Keratinocyte (primary cell): ENCODE data around the gene DYNLT2. TPM values are rescaled to one million over a fixed set of nuclear protein-coding genes. Genes with fewer than 3 reads are reported as not detected.

Source experiments
- DNase-seq: peaks from one replicate; pipeline ENCODE4 v3.0.0-alpha.2; 2011; ENCODE audit warnings: low read depth, missing footprints, low spot score
- FAIRE-seq: peaks from 2 replicates; lab custom pipeline; 2011; peaks lifted over from hg19 to GRCh38; lab: Jason Lieb, UNC
- H2AFZ ChIP-seq: 2 replicates; pipeline ENCODE4 v1.6.0; 2012; ENCODE audit warnings: low read length, control low read depth, inconsistent platforms; ENCODE audit not compliant: control insufficient read depth
- H3K27ac ChIP-seq: 2 replicates; pipeline ENCODE4 v1.5.1; 2011; ENCODE audit warnings: low read length; ENCODE audit not compliant: control insufficient read depth, insufficient read depth
- H3K27me3 ChIP-seq: 3 replicates; pipeline ENCODE4 v1.6.0; 2011; ENCODE audit warnings: low read length; ENCODE audit not compliant: control insufficient read depth, insufficient read depth; ENCODE audit errors: extremely low read depth
- H3K36me3 ChIP-seq, 2 experiments: 2 replicates in 1 of 2; 3 replicates in 1 of 2; pipeline ENCODE4 v1.5.1; 2011; ENCODE audit warnings: low read length in 2 of 2, mild to moderate bottlenecking in 1 of 2; ENCODE audit not compliant: control insufficient read depth in 2 of 2, insufficient read depth in 2 of 2; ENCODE audit errors: extremely low read depth in 1 of 2
- H3K4me1 ChIP-seq: 3 replicates; pipeline ENCODE4 v1.5.1; 2011; ENCODE audit warnings: low read length; ENCODE audit not compliant: control insufficient read depth, insufficient read depth; ENCODE audit errors: extremely low read depth
- H3K4me2 ChIP-seq: 3 replicates; pipeline ENCODE4 v1.6.0; 2011; ENCODE audit warnings: low read depth, low read length; ENCODE audit not compliant: control insufficient read depth, insufficient read depth; ENCODE audit errors: extremely low read depth
- H3K4me3 ChIP-seq, 3 experiments: fragments of 200-600 bp in 1 of 3; sonication (generic) in 1 of 3; 2 replicates in 2 of 3; 3 replicates in 1 of 3; pipeline ENCODE4 v1.5.1; 2011 to 2016; ENCODE audit warnings: low read length in 3 of 3, mild to moderate bottlenecking in 3 of 3, control low read depth in 2 of 3, inconsistent platforms in 1 of 3, low read depth in 1 of 3, mixed read lengths in 1 of 3, mixed run types in 1 of 3, moderate library complexity in 1 of 3; ENCODE audit not compliant: control insufficient read depth in 2 of 3, insufficient read depth in 2 of 3; ENCODE audit errors: extremely low read depth in 1 of 3
- H3K79me2 ChIP-seq: 2 replicates; pipeline ENCODE4 v1.6.0; 2012; ENCODE audit warnings: low read length; ENCODE audit not compliant: control insufficient read depth, insufficient read depth
- H3K9ac ChIP-seq: 3 replicates; pipeline ENCODE4 v1.6.0; 2011; ENCODE audit warnings: low read length; ENCODE audit not compliant: control insufficient read depth, insufficient read depth; ENCODE audit errors: extremely low read depth
- H3K9me1 ChIP-seq: 3 replicates; pipeline ENCODE4 v1.6.0; 2011; ENCODE audit warnings: low read length; ENCODE audit not compliant: control insufficient read depth, insufficient read depth; ENCODE audit errors: extremely low read depth
- H3K9me3 ChIP-seq: 2 replicates; pipeline ENCODE4 v1.5.1; 2012; ENCODE audit warnings: low read depth, low read length; ENCODE audit not compliant: control insufficient read depth
- H4K20me1 ChIP-seq: 3 replicates; pipeline ENCODE4 v1.6.0; 2011; ENCODE audit warnings: low read length; ENCODE audit not compliant: control insufficient read depth, insufficient read depth; ENCODE audit errors: extremely low read depth
- EZH2 ChIP-seq: IDR thresholded peaks from one replicate; pipeline ENCODE4 v1.6.1; 2012; ENCODE audit warnings: inconsistent platforms, mild to moderate bottlenecking, low read length, moderate library complexity
- dilution Hi-C: fragments of 300-500 bp; cut with MboI; formaldehyde crosslinking; loops from one replicate; pipeline ENCODE4 v1.7.0; 2020; ENCODE audit warnings: low sequenced_read_pairs; ENCODE audit not compliant: extremely low pct_ligation_motif_present
- polyA plus RNA-seq, 5 experiments: library from polyadenylated mRNA; depleted of rRNA in 3 of 5; stranded (reverse) in 3 of 5; stranded (forward) in 1 of 5; unstranded in 1 of 5; fragments of >200 nt; gene quantifications; 1 replicate in 1 of 5; 2 replicates in 3 of 5; 3 replicates in 1 of 5; pipeline versions ENCODE4 v1.2.1 to v1.2.3, GENCODE V29; 2011 to 2012; ENCODE audit warnings: missing spikeins in 2 of 5, low read depth in 1 of 5, low replicate concordance in 1 of 5
- TF ChIP-seq, protein P1 (sequence below), 3 experiments: IDR thresholded peaks in 1 of 3; conservative IDR thresholded peaks in 1 of 3; optimal IDR thresholded peaks in 1 of 3; 2 replicates in 2 of 3; 3 replicates in 1 of 3; pipeline versions ENCODE3 to v1.5.1; 2011; ENCODE audit warnings: low read length in 3 of 3, mild to moderate bottlenecking in 3 of 3, moderate library complexity in 2 of 3, control low read depth in 1 of 3, inconsistent platforms in 1 of 3; ENCODE audit not compliant: insufficient read depth in 2 of 3; ENCODE audit errors: extremely low read depth in 1 of 3

Gene DYNLT2
- polyA plus RNA-seq, 1 donor (not counting 4 experiments of a cell fraction or from before 2014, with no cell fraction given): 0.58 TPM

DNA sequence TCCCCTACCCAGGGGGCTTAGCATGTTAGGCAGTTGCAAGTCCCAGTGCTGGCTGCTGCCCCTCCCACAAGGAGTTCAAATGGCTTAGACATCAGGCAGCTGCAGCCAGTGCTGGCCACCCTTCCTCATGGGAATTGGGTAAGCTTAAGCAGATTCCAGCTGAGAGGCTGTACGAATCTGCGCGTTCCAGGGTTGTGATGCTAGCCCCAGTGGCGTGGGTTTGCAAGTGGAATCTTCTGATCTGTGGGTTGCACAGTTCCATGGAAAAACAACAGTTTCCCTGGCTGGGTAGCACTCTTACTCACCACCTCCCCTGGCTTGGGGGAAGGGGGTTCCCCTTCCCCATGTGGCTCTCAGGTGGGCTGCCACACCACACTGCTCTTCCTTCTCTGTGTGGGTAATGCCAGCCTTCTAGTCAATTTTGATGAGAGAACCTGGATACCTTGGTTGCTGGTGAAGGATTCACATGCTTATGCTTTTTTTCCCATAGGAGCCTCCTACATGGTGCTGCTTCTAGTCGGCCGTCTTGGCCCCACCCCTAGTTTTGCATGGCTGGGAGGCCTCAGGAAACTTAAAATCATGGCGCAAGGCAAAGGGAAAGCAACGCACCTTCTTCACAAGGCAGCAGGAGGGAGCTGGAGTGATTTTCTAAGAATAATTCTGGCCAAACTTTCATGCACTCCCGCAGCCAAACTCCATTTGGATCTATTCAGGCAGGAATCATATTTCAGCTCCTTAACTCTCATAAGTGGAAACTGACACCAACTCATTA, 13.0 kb downstream of the DYNLT2 start:
- FAIRE-seq: no peak
- H3K27ac ChIP-seq: no peak overlapping the region
- dilution Hi-C loops: no loop called here

GRCh38 chr6:169729961-169730360, 21.4 kb downstream of the DYNLT2 start:
- no peak overlapping the region for H3K4me2 ChIP-seq
- H3K9me3 ChIP-seq: no peaks in the 10 kb centered on the region
- H3K9ac ChIP-seq: no peak overlapping the region
- H4K20me1 ChIP-seq: no peaks in the 10 kb centered on the region
- no peaks in the 10 kb centered on the region for H3K9me1 ChIP-seq
- no peak overlapping the region for H3K27ac ChIP-seq
- no peaks in the 10 kb centered on the region for H3K79me2 ChIP-seq
- no peak for DNase-seq
- H2AFZ ChIP-seq: no peak overlapping the region
- peaks cover 3% of the 10 kb centered on the region for H3K4me1 ChIP-seq
- no peak for TF ChIP-seq EZH2
- TF ChIP-seq, protein P1, sequence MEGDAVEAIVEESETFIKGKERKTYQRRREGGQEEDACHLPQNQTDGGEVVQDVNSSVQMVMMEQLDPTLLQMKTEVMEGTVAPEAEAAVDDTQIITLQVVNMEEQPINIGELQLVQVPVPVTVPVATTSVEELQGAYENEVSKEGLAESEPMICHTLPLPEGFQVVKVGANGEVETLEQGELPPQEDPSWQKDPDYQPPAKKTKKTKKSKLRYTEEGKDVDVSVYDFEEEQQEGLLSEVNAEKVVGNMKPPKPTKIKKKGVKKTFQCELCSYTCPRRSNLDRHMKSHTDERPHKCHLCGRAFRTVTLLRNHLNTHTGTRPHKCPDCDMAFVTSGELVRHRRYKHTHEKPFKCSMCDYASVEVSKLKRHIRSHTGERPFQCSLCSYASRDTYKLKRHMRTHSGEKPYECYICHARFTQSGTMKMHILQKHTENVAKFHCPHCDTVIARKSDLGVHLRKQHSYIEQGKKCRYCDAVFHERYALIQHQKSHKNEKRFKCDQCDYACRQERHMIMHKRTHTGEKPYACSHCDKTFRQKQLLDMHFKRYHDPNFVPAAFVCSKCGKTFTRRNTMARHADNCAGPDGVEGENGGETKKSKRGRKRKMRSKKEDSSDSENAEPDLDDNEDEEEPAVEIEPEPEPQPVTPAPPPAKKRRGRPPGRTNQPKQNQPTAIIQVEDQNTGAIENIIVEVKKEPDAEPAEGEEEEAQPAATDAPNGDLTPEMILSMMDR (optimal IDR thresholded peaks at IDR 0.05 in 1 of 3, IDR thresholded peaks at IDR 0.05 in 1 of 3, conservative IDR thresholded peaks at IDR 0.05 in 1 of 3; ENCODE audit: extremely low read depth in 1 of 3, insufficient read depth in 2 of 3, low read length in 3 of 3): no peak
- no peaks in the 10 kb centered on the region for H3K36me3 ChIP-seq
- no peak overlapping the region for H3K4me3 ChIP-seq
- no peaks in the 10 kb centered on the region for H3K27me3 ChIP-seq
- dilution Hi-C loops: no loop called here
- FAIRE-seq: no peak

More for the DNA sequence above, 13.0 kb downstream of the DYNLT2 start:
- no peaks in the 10 kb centered on the region for H3K9me1 ChIP-seq
- no peaks in the 10 kb centered on the region for H3K27me3 ChIP-seq
- no peak overlapping the region for H2AFZ ChIP-seq
- TF ChIP-seq, protein P1 (optimal IDR thresholded peaks at IDR 0.05 in 1 of 3, IDR thresholded peaks at IDR 0.05 in 1 of 3, conservative IDR thresholded peaks at IDR 0.05 in 1 of 3; ENCODE audit: extremely low read depth in 1 of 3, insufficient read depth in 2 of 3, low read length in 3 of 3): no peak
- no peak for TF ChIP-seq EZH2
- no peaks in the 10 kb centered on the region for H3K4me1 ChIP-seq
- H3K9ac ChIP-seq: no peak overlapping the region
- no peaks in the 10 kb centered on the region for H3K79me2 ChIP-seq
- H3K36me3 ChIP-seq: no peaks in the 10 kb centered on the region
- H3K4me2 ChIP-seq: no peak overlapping the region
- no peak for DNase-seq
- H3K4me3 ChIP-seq: no peak overlapping the region
- no peaks in the 10 kb centered on the region for H4K20me1 ChIP-seq
- H3K9me3 ChIP-seq: no peaks in the 10 kb centered on the region
